Osteoblast (primary cell): ENCODE results near the gene PHF21A. TPM values are rescaled to one million over a fixed set of nuclear protein-coding genes. Genes with fewer than 3 reads are reported as not detected.

Experiments used
- DNase-seq: peaks from one replicate; pipeline ENCODE4 v3.0.0; 2011; ENCODE audit warnings: low spot score, mixed read lengths; ENCODE audit not compliant: insufficient read length; ENCODE audit errors: missing footprints
- H2AFZ ChIP-seq: 2 replicates; pipeline ENCODE4 v1.6.0; 2011; ENCODE audit warnings: mild to moderate bottlenecking, low read length
- H3K27ac ChIP-seq: 2 replicates; pipeline ENCODE4 v1.5.1; 2011; ENCODE audit warnings: mild to moderate bottlenecking, low read depth, low read length, moderate library complexity
- H3K27me3 ChIP-seq: 2 replicates; pipeline ENCODE4 v1.6.0; 2012; ENCODE audit warnings: mild to moderate bottlenecking, control low read depth, inconsistent platforms, low read length, moderate library complexity; ENCODE audit not compliant: insufficient read depth
- H3K36me3 ChIP-seq: 2 replicates; pipeline ENCODE4 v1.5.1; 2011; ENCODE audit warnings: mild to moderate bottlenecking, low read length, control low read depth, moderate library complexity; ENCODE audit not compliant: insufficient read depth
- H3K4me1 ChIP-seq: 2 replicates; pipeline ENCODE4 v1.5.1; 2011; ENCODE audit warnings: mild to moderate bottlenecking, low read length, control low read depth, moderate library complexity; ENCODE audit not compliant: insufficient read depth
- H3K4me2 ChIP-seq: 2 replicates; pipeline ENCODE4 v1.6.0; 2011; ENCODE audit warnings: mild to moderate bottlenecking, low read length; ENCODE audit not compliant: insufficient read depth
- H3K4me3 ChIP-seq: fragments of 200-600 bp; sonication (generic); 3 replicates; pipeline ENCODE4 v1.5.1; 2012; ENCODE audit warnings: mild to moderate bottlenecking, low read length, inconsistent platforms; ENCODE audit not compliant: insufficient read depth
- H3K79me2 ChIP-seq: 2 replicates; pipeline ENCODE4 v1.6.0; 2012; ENCODE audit warnings: mild to moderate bottlenecking, low read length, control low read depth, inconsistent platforms; ENCODE audit not compliant: insufficient read depth
- H3K9me3 ChIP-seq: 2 replicates; pipeline ENCODE4 v1.5.1; 2011; ENCODE audit warnings: low read depth, low read length, control low read depth
- H4K20me1 ChIP-seq: 2 replicates; pipeline ENCODE4 v1.6.0; 2012; ENCODE audit warnings: mild to moderate bottlenecking, low read length, control low read depth; ENCODE audit not compliant: insufficient read depth
- total RNA-seq: library from RNA; depleted of rRNA; stranded (reverse); fragments of >200 nt; gene quantifications from 2 replicates; pipeline ENCODE4 v1.2.3, GENCODE V29; 2012
- TF ChIP-seq, protein P1 (sequence below): IDR thresholded peaks from 2 replicates; pipeline ENCODE4 v1.5.1; 2011; ENCODE audit warnings: mild to moderate bottlenecking, low read depth, low read length, moderate library complexity; ENCODE audit errors: extremely low read depth

PHF21A gene
- total RNA-seq, 1 donor = 26.4 TPM

DNA sequence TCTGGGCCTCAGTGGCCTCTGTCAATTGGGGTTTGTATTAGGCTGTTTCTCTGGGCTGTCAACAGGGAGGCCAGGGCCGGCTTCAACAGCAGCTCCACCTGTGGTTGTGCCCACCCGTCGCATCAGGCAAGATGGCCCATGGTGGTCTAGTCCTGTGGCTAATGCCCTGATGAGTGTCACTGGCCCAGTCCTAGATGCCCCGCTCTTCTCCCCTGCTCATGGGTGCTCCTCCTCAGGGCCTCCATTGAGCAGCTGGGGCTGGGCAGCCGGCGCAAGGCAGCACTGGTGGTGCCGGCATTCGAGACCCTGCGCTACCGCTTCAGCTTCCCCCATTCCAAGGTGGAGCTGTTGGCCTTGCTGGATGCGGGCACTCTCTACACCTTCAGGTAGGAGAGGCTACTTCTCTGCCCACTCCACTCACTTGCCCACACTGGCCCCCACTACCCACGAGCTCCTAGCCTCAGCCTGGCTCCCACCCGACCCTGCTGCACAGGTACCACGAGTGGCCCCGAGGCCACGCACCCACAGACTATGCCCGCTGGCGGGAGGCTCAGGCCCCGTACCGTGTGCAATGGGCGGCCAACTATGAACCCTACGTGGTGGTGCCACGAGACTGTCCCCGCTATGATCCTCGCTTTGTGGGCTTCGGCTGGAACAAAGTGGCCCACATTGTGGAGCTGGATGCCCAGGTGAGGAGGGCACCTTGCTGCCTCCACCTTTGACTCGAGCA is 193.4 kb downstream of the PHF21A start:
- Histone ChIP-seq H3K27ac (no peak overlapping the region), H3K4me3 (no peak overlapping the region), H4K20me1 (peaks cover 5% of the 10 kb centered on the region), H3K4me1 (no peaks in the 10 kb centered on the region), H3K79me2 (no peaks in the 10 kb centered on the region), H2AFZ (no peak overlapping the region), H3K9me3 (no peaks in the 10 kb centered on the region), H3K27me3 (peaks cover 33% of the 10 kb centered on the region), H3K36me3 (peaks cover under 1% of the 10 kb centered on the region), H3K4me2 (no peak overlapping the region)
- peak; percentile 76 for DNase-seq
- TF ChIP-seq, protein P1, sequence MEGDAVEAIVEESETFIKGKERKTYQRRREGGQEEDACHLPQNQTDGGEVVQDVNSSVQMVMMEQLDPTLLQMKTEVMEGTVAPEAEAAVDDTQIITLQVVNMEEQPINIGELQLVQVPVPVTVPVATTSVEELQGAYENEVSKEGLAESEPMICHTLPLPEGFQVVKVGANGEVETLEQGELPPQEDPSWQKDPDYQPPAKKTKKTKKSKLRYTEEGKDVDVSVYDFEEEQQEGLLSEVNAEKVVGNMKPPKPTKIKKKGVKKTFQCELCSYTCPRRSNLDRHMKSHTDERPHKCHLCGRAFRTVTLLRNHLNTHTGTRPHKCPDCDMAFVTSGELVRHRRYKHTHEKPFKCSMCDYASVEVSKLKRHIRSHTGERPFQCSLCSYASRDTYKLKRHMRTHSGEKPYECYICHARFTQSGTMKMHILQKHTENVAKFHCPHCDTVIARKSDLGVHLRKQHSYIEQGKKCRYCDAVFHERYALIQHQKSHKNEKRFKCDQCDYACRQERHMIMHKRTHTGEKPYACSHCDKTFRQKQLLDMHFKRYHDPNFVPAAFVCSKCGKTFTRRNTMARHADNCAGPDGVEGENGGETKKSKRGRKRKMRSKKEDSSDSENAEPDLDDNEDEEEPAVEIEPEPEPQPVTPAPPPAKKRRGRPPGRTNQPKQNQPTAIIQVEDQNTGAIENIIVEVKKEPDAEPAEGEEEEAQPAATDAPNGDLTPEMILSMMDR = no peak

DNA sequence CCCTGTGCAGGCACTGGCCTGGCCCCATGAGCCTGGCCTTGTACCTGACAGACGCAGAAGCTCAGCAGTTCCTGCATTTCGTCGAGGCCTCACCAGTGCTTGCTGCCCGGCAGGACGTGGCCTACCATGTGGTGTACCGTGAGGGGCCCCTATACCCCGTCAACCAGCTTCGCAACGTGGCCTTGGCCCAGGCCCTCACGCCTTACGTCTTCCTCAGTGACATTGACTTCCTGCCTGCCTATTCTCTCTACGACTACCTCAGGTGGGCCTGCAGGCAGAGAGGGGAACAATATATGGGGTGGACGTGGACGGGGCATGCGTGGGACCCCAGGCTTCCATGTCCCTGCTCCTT is 193.9 kb downstream of the PHF21A start:
- no peak overlapping the region for H3K27ac ChIP-seq

DNA sequence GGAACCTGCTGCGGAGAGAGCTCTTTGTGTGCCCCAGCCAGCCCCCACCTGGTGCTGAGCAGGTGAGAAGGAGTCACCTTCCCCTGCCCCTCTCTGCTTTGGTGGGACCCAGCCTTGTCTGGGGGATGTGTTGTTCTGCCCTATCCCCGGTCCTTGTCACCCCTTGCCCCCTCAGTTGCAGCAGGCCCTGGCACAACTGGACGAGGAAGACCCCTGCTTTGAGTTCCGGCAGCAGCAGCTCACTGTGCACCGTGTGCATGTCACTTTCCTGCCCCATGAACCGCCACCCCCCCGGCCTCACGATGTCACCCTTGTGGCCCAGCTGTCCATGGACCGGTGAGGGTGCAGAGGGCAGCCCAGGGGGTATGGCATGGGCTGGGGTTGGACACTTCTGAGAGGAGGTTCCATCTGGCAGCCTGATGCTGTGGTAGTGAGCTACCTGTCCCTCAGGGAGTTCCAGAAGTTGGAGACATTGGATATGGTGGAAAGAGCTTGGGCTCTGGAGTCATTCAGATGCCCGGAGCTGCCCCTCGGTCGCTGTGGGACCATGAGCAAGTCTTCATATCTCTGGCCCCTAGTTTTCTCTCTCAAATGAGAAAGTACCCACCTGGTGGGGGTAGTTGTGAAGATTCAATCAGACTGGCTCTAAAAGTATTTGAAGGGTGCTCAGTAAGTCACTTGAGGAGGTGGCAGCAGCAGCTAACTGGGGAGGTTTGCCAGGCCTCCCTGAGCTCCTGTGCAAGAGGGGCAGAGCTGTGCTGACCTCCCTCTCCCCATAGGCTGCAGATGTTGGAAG is 194.5 kb downstream of the PHF21A start:
- TF ChIP-seq, protein P1 = no peak

More for the DNA sequence above, 193.9 kb downstream of the PHF21A start:
- Histone ChIP-seq H2AFZ (no peak overlapping the region), H3K4me1 (no peaks in the 10 kb centered on the region), H3K27me3 (peaks cover 39% of the 10 kb centered on the region), H4K20me1 (peaks cover 5% of the 10 kb centered on the region), H3K79me2 (no peaks in the 10 kb centered on the region), H3K4me3 (no peak overlapping the region), H3K4me2 (no peak overlapping the region), H3K9me3 (no peaks in the 10 kb centered on the region), H3K36me3 (no peaks in the 10 kb centered on the region)
- TF ChIP-seq, protein P1 = no peak
- peak; percentile 77 for DNase-seq

DNA sequence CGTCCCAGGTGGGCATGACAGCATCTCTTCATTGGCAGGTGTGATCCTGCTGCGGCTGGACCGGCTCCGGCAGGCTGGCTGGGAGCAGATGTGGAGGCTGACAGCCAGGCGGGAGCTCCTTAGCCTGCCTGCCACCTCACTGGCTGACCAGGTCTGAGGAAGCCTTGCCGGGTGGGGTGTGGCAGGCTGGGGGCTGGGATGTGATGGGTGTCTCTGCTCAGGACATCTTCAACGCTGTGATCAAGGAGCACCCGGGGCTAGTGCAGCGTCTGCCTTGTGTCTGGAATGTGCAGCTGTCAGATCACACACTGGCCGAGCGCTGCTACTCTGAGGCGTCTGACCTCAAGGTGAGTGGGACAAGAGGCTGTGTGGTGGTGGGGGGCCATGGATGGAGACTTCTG is 195.3 kb downstream of the PHF21A start:
- no peak overlapping the region for H2AFZ ChIP-seq
- H3K79me2 ChIP-seq = no peaks in the 10 kb centered on the region
- no peak overlapping the region for H3K4me3 ChIP-seq
- no peaks in the 10 kb centered on the region for H3K9me3 ChIP-seq
- H3K27me3 ChIP-seq = peaks cover 52% of the 10 kb centered on the region
- no peak overlapping the region for H3K27ac ChIP-seq
- no peaks in the 10 kb centered on the region for H3K4me1 ChIP-seq
- TF ChIP-seq, protein P1 = no peak
- DNase-seq = peak; percentile 76
- H3K4me2 ChIP-seq = no peak overlapping the region
- peaks cover 3% of the 10 kb centered on the region for H4K20me1 ChIP-seq
- no peaks in the 10 kb centered on the region for H3K36me3 ChIP-seq

More for the DNA sequence above, 194.5 kb downstream of the PHF21A start:
- Histone ChIP-seq H3K9me3 (no peaks in the 10 kb centered on the region), H4K20me1 (peaks cover 3% of the 10 kb centered on the region), H3K27ac (no peak overlapping the region), H3K4me1 (no peaks in the 10 kb centered on the region), H3K36me3 (no peaks in the 10 kb centered on the region), H2AFZ (no peak overlapping the region), H3K4me3 (no peak overlapping the region), H3K4me2 (no peak overlapping the region), H3K27me3 (peaks cover 45% of the 10 kb centered on the region), H3K79me2 (no peaks in the 10 kb centered on the region)
- DNase-seq = peak; percentile 81
